Measurements from ENCODE around the gene PARN. TPM values are rescaled to one million over a fixed set of nuclear protein-coding genes. Genes with fewer than 3 reads are reported as not detected.

Gene PARN
- total RNA-seq, 1 donor from 2014 or later = 31.2 TPM

- H3K27me3 ChIP-seq = no peaks in the 10 kb centered on the region
- H3K4me1 ChIP-seq = no peaks in the 10 kb centered on the region
- H3K27ac ChIP-seq = no peak overlapping the region
- H3K9me3 ChIP-seq = no peaks in the 10 kb centered on the region
- intact Hi-C loops (cut with DNase I) = no loop called here
- ATAC-seq = no peak
- DNase-seq = no peak
- peaks cover 96% of the 10 kb centered on the region for H3K36me3 ChIP-seq
- TF ChIP-seq CTCF (IDR thresholded peaks at IDR 0.05) = no peak
- no peak overlapping the region for H3K4me3 ChIP-seq
Measured at GRCh38 chr16:14611660-14612059, 18.4 kb downstream of the PARN start.

- ATAC-seq = no peak
- Histone ChIP-seq H3K27ac (no peak overlapping the region), H3K4me3 (no peak overlapping the region), H3K9me3 (no peaks in the 10 kb centered on the region), H3K27me3 (no peaks in the 10 kb centered on the region), H3K36me3 (peaks cover 97% of the 10 kb centered on the region), H3K4me1 (no peaks in the 10 kb centered on the region)
- intact Hi-C loops (cut with DNase I) = no loop called here
- TF ChIP-seq CTCF (IDR thresholded peaks at IDR 0.05) = no peak
- no peak for DNase-seq
Measured at GRCh38 chr16:14609716-14610115, 20.3 kb downstream of the PARN start.

DNA sequence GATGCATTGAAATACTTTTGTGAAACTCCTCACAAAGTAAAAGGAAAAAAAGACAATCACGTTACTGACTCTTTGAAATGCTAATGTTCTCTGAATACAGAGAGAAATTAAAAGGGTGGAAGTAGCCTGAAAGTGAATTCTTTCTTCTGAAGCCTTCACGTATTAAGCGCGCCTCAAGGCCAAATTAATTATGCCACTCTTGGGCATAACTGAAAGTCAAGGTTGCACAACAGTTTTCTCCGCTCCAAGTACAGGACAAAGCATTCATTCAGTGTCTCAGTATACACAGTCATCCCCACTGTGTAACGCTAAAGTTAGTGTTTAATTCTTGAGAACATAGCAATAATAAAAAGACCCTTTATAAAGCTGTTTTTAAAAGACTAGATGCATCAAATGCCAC lies 21.5 kb downstream of the PARN start:
- Histone ChIP-seq H3K27ac (no peak overlapping the region), H3K27me3 (no peaks in the 10 kb centered on the region), H3K9me3 (no peaks in the 10 kb centered on the region), H3K4me1 (no peaks in the 10 kb centered on the region), H3K4me3 (no peak overlapping the region), H3K36me3 (peaks cover 97% of the 10 kb centered on the region)
- no peak for ATAC-seq
- TF ChIP-seq CTCF (IDR thresholded peaks at IDR 0.05) = no peak
- intact Hi-C loops (cut with DNase I) = no loop called here
- no peak for DNase-seq

DNA sequence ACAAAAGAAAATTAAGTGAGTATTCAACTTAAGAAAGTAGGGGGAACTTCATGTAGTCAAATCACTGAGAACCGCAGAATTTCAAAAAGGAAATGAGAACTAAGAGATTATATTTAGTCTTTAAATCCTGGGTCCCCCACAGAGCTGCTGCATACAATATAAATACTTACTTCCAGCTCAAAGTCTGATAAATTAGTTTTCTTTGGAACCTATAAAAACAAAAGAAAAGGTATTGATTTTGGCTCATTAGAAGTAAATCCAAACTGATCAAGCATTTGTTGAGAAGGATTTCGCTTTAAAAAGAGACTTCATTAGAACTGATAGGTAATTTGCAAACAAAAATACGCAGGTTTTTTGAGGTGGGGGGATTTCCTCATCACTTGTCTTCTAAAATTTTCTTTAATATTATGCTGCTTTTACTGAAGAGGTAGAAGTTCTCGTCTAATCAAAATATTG lies 21.9 kb downstream of the PARN start:
- Histone ChIP-seq H3K36me3 (peaks cover 97% of the 10 kb centered on the region), H3K9me3 (no peaks in the 10 kb centered on the region), H3K4me1 (no peaks in the 10 kb centered on the region), H3K27me3 (no peaks in the 10 kb centered on the region), H3K4me3 (no peak overlapping the region), H3K27ac (no peak overlapping the region)
- DNase-seq (no peak), ATAC-seq (no peak)
- TF ChIP-seq CTCF (IDR thresholded peaks at IDR 0.05) = no peak
- intact Hi-C loops (cut with DNase I) = no loop called here

- Histone ChIP-seq H3K4me1 (no peaks in the 10 kb centered on the region), H3K9me3 (no peaks in the 10 kb centered on the region), H3K27me3 (no peaks in the 10 kb centered on the region), H3K4me3 (no peak overlapping the region), H3K27ac (no peak overlapping the region), H3K36me3 (peaks cover 92% of the 10 kb centered on the region)
- DNase-seq = no peak
- ATAC-seq = no peak
- intact Hi-C loops (cut with DNase I) = no loop called here
- no peak for TF ChIP-seq CTCF (IDR thresholded peaks at IDR 0.05)
Measured at GRCh38 chr16:14606102-14606501, 24.0 kb downstream of the PARN start.

DNA sequence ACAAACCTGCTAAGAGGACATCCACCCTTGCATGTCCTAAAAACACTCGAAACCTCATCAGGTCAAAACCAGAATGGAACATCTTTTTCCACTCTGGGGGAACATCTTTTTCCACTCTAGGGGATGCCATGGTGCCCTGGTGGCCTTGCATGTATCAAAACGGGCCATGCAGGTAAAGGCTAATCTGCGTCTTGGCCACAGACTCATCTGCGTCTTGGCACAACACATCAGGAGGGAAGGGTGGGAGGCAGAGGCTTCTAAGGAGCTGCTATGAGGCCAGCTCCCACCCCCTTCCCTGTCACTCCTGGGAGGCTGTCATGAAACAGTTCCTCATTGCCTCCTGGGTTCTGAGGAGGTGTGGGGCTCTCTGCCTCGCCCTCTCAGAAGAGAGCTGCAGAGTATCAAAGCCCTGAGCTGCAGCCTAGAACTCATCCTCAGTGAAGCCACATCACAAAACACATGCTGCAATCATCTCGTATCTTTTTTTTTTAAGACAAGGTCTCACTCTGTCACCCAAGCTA lies 27.6 kb downstream of the PARN start:
- intact Hi-C loops (cut with DNase I) = no loop called here
- Histone ChIP-seq H3K36me3 (peaks cover 88% of the 10 kb centered on the region), H3K4me3 (no peak overlapping the region), H3K27ac (no peak overlapping the region), H3K27me3 (no peaks in the 10 kb centered on the region), H3K9me3 (no peaks in the 10 kb centered on the region), H3K4me1 (no peaks in the 10 kb centered on the region)
- no peak for TF ChIP-seq CTCF (IDR thresholded peaks at IDR 0.05)
- ATAC-seq (no peak), DNase-seq (no peak)

Data from upper lobe of right lung (tissue), 1 donor.